ENCODE data around the gene TSPAN14.

DNA sequence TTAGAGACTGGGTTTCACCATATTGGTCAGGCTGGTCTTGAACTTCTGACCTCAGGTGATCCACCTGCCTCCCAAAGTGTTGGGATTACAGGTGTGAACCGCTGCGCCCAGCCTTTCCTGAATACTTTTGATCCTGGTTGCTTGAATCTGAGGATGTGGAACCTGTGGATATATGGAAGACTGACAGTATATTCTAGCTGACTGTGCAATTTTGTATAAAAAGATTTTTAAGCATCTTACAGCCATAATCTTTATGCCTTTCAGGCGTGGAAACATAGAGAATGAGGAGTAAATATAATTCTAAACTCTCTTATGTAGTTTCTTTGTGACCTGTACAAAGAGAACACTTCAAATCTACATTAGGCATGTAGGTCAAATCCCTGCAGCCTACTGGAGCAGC, 16.2 kb downstream of the TSPAN14 start:
- TF ChIP-seq, protein P1, sequence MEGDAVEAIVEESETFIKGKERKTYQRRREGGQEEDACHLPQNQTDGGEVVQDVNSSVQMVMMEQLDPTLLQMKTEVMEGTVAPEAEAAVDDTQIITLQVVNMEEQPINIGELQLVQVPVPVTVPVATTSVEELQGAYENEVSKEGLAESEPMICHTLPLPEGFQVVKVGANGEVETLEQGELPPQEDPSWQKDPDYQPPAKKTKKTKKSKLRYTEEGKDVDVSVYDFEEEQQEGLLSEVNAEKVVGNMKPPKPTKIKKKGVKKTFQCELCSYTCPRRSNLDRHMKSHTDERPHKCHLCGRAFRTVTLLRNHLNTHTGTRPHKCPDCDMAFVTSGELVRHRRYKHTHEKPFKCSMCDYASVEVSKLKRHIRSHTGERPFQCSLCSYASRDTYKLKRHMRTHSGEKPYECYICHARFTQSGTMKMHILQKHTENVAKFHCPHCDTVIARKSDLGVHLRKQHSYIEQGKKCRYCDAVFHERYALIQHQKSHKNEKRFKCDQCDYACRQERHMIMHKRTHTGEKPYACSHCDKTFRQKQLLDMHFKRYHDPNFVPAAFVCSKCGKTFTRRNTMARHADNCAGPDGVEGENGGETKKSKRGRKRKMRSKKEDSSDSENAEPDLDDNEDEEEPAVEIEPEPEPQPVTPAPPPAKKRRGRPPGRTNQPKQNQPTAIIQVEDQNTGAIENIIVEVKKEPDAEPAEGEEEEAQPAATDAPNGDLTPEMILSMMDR (IDR thresholded peaks at IDR 0.05) = no peak
- TF ChIP-seq POLR2AphosphoS5 (IDR thresholded peaks at IDR 0.05) (no peak), POLR2A (IDR thresholded peaks at IDR 0.05) (no peak)
